ENCODE measurements around the gene SLC12A3.

SLC12A3 gene

DNA sequence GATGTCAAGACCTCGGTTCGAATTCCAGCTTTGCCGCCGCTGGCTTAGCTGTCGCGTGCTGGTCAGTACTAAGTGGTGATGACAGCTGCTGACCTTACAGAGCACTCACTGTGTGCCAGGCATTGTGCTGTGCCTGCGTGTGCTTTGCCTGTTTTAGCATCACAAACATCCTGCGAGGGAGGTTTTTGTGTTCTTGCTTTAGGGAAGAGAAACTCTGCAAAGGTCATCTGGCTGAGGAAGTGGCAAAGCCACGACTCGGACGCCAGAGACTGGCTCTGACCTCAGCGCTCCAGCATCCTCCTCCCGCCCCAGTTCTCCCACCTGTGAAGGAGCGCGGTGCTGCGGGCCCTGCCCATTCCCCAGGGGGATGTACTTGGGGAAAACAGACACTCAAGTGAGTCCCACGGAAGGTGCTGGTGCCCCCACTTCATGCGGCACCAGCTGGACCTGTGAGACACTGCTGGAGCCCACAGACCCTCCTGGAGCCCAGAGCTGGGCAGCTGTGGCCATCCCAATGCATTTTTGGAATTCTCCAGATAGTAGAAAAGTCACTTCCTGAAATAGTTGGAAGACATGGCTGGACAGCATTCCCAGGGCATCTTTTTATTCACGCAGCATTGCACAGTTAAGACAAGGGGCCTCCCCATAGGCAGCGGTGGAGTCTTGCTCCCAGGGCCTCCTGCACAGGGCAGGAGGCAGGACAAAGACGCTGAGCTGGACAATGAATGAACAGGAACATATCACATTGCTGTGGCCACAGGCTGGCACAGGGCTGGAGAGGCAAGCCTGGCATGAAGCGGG is 47.0 kb downstream of the SLC12A3 start:
- H3K4me3 ChIP-seq (ENCODE audit: low read depth, low read length): no peak overlapping the region
- no peak for DNase-seq (ENCODE audit: low read depth)
- TF ChIP-seq, protein P1, sequence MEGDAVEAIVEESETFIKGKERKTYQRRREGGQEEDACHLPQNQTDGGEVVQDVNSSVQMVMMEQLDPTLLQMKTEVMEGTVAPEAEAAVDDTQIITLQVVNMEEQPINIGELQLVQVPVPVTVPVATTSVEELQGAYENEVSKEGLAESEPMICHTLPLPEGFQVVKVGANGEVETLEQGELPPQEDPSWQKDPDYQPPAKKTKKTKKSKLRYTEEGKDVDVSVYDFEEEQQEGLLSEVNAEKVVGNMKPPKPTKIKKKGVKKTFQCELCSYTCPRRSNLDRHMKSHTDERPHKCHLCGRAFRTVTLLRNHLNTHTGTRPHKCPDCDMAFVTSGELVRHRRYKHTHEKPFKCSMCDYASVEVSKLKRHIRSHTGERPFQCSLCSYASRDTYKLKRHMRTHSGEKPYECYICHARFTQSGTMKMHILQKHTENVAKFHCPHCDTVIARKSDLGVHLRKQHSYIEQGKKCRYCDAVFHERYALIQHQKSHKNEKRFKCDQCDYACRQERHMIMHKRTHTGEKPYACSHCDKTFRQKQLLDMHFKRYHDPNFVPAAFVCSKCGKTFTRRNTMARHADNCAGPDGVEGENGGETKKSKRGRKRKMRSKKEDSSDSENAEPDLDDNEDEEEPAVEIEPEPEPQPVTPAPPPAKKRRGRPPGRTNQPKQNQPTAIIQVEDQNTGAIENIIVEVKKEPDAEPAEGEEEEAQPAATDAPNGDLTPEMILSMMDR (IDR thresholded peaks at IDR 0.05; ENCODE audit: low read depth, low read length, missing control alignments): no peak
- in situ Hi-C loops (cut with HindIII; ENCODE audit: low sequenced_read_pairs): no loop called here

GRCh38 chr16:56912746-56913708 is 48.0 kb downstream of the SLC12A3 start:
- in situ Hi-C loops (cut with HindIII; ENCODE audit: low sequenced_read_pairs): no loop called here
- DNase-seq (ENCODE audit: low read depth): no peak
- TF ChIP-seq, protein P1 (IDR thresholded peaks at IDR 0.05; ENCODE audit: low read depth, low read length, missing control alignments): no peak
- no peak overlapping the region for H3K4me3 ChIP-seq (ENCODE audit: low read depth, low read length)

- in situ Hi-C loops (cut with HindIII; ENCODE audit: low sequenced_read_pairs): no loop called here
- TF ChIP-seq, protein P1 (IDR thresholded peaks at IDR 0.05; ENCODE audit: low read depth, low read length, missing control alignments): no peak
- H3K4me3 ChIP-seq (ENCODE audit: low read depth, low read length): no peak overlapping the region
- DNase-seq (ENCODE audit: low read depth): no peak
These were observed 49.9 kb downstream of the SLC12A3 start for GRCh38 chr16:56914896-56915295.

GRCh38 chr16:56915336-56916119 is 50.5 kb downstream of the SLC12A3 start:
- peak; percentile 61 for DNase-seq (ENCODE audit: low read depth)
- TF ChIP-seq, protein P1 (IDR thresholded peaks at IDR 0.05; ENCODE audit: low read depth, low read length, missing control alignments): no peak
- in situ Hi-C loops (cut with HindIII; ENCODE audit: low sequenced_read_pairs): no loop called here
- H3K4me3 ChIP-seq (ENCODE audit: low read depth, low read length): no peak overlapping the region

DNA sequence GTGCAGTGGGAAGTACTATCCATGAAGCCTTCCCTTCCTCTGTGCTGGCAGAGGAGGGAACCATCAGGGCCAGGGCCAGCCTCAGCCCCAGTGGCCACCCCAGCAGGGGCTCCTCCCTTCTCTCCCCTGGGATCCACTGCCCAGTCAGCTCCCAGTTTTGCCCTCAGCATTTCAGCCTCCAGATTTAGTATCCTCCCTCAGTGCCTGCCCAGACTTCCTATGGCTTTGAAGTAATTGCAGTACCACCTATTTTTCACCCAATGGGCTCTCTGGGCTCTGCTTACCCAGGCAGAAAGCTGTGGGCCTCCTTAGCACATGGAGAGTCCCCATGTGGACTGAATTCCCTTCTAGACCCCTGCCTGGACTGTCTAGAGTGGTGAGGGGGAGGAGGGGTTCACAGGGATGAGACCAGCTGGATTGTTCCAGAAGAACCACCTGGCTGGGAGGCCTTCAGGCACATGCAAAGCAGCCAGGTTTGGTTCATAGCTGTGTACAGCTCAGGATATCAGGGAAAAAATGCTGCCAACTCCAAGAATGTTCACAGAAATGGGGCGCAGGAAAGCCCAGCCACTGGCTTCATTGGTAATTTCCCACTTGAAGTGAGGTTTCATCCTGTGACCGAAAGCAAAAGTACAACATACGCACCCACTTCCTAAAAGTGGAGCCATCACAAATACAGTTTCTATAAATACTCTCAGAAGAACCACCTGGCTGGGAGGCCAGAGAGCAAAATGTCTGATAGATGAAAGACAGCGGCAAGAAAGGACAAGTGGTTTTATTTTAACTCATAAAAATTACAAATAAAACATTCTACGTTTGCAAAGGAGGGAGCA is 51.8 kb downstream of the SLC12A3 start:
- no peak for DNase-seq (ENCODE audit: low read depth)
- in situ Hi-C loops (cut with HindIII; ENCODE audit: low sequenced_read_pairs): no loop called here
- H3K4me3 ChIP-seq (ENCODE audit: low read depth, low read length): no peak overlapping the region
- TF ChIP-seq, protein P1 (IDR thresholded peaks at IDR 0.05; ENCODE audit: low read depth, low read length, missing control alignments): no peak

Data from astrocyte of the cerebellum (primary cell).